K562 (cell line): Measurements from ENCODE around the gene MPC2. TPM values are rescaled to one million over a fixed set of nuclear protein-coding genes. Genes with fewer than 3 reads are reported as not detected.
A peak's percentile ranks its signal among the peaks of the same experiment; 100 is the strongest.

Experiments used
- BACH1 ChIP-seq: fragments of 200-800 bp; sonication (Bioruptor generic); IDR thresholded peaks from 2 replicates; pipeline ENCODE4 v1.6.1; 2016; ENCODE audit warnings: missing genetic modification characterization, missing compliant biosample characterization
- DMBX1 ChIP-seq: fragments of 250-450 bp; sonication (Bioruptor Pico); IDR thresholded peaks from 2 replicates; pipeline ENCODE4 v1.8.0; 2022; ENCODE audit warnings: inconsistent platforms, mild to moderate bottlenecking, moderate library complexity, borderline replicate concordance
- ETS1 ChIP-seq: conservative IDR thresholded peaks from 2 replicates; pipeline ENCODE4 v1.6.1; 2011; ENCODE audit warnings: low read depth, mild to moderate bottlenecking, low read length; ENCODE audit not compliant: control insufficient read depth
- KAT7 ChIP-seq: sonication (generic); formaldehyde crosslinking; IDR thresholded peaks from 2 replicates; pipeline ENCODE4 v1.8.0; 2022; ENCODE audit warnings: missing genetic modification reagents, mild to moderate bottlenecking, borderline replicate concordance
- POLR2G ChIP-seq: fragments of 200-400 bp; formaldehyde crosslinking; IDR thresholded peaks from 2 replicates; pipeline ENCODE4 v1.6.1; 2017; ENCODE audit warnings: low read depth, mild to moderate bottlenecking, antibody characterized with exemption, low read length, moderate library complexity
- PTBP1 ChIP-seq: fragments of 200-400 bp; formaldehyde crosslinking; IDR thresholded peaks from 2 replicates; pipeline ENCODE4 v1.6.1; 2017; ENCODE audit warnings: low read depth, low read length
- RNF219 ChIP-seq: fragments of 250-450 bp; sonication (Bioruptor Pico); IDR thresholded peaks from 2 replicates; pipeline ENCODE4 v1.5.0; 2022; ENCODE audit warnings: mild to moderate bottlenecking
- SMC3 ChIP-seq: conservative IDR thresholded peaks from 2 replicates; pipeline ENCODE4 v1.6.1; 2011; ENCODE audit warnings: low read depth, low read length, improper control_type of control experiment; ENCODE audit not compliant: insufficient read depth
- SRSF7 ChIP-seq: fragments of 200-400 bp; formaldehyde crosslinking; optimal IDR thresholded peaks from 2 replicates; pipeline ENCODE3; 2017; ENCODE audit warnings: mild to moderate bottlenecking, low read depth, low read length
- TCF7L2 ChIP-seq: fragments of 150-350 bp; IDR thresholded peaks from 2 replicates; pipeline ENCODE4 v1.6.1; 2016; ENCODE audit warnings: low read depth, mild to moderate bottlenecking, low read length, moderate library complexity
- UBTF ChIP-seq, 2 experiments: IDR thresholded peaks; 2 replicates each; pipeline ENCODE4 v1.6.1; 2012; ENCODE audit warnings: improper control_type of control experiment in 2 of 2, low read depth in 2 of 2, low read length in 2 of 2, borderline replicate concordance in 1 of 2
- WHSC1 ChIP-seq: IDR thresholded peaks from one replicate; pipeline ENCODE4 v1.6.1; 2012; ENCODE audit warnings: low read length, control low read depth, inconsistent platforms
- ZNF311 ChIP-seq: fragments of 250-450 bp; sonication (Bioruptor Pico); IDR thresholded peaks from 2 replicates; pipeline ENCODE4 v1.4.0; 2020; ENCODE audit warnings: mild to moderate bottlenecking, moderate library complexity
- polyA plus RNA-seq, 8 experiments: library from polyadenylated mRNA; depleted of rRNA in 4 of 8; stranded (reverse) in 5 of 8; unstranded in 3 of 8; fragments of >200 nt; fragmentation: Nextera tagmentation in 2 of 8; fragmentation: Illumina TruSeq in 1 of 8; extraction: Ambion mirVana in 2 of 8; extraction: Trizol in 1 of 8; gene quantifications; 2 replicates each; pipeline versions ENCODE4 v1.2.1 to v1.2.3, GENCODE V29; 2011 to 2014; ENCODE audit warnings: inconsistent platforms in 1 of 8, missing spikeins in 1 of 8
- total RNA-seq, 7 experiments: library from RNA; depleted of rRNA in 6 of 7; stranded (reverse); fragments of >200 nt in 6 of 7; fragmentation: Illumina TruSeq in 2 of 7; extraction: Trizol in 2 of 7; gene quantifications; 2 replicates each; pipeline versions ENCODE4 v1.2.1 to v1.2.3, GENCODE V29; 2011 to 2021; ENCODE audit warnings: low replicate concordance in 1 of 7
- TF ChIP-seq, protein P1 (sequence below): IDR thresholded peaks from 2 replicates; pipeline ENCODE4 v1.6.1; 2016; ENCODE audit warnings: missing genetic modification characterization, missing compliant biosample characterization
- TF ChIP-seq, protein P2 (sequence below): fragments of 250-450 bp; sonication (Bioruptor Pico); IDR thresholded peaks from 2 replicates; pipeline ENCODE4 v1.5.0; 2021; ENCODE audit warnings: mild to moderate bottlenecking, moderate library complexity

The MPC2 gene
- total and polyA plus RNA-seq, 9 of the 15 experiments (the other 6 are each of a cell fraction or from before 2014, with no cell fraction given) = 70.7 to 179 (median 144) TPM

GRCh38 chr1:167935216-167936067 lies 1.4 kb downstream of the MPC2 start (continued):
- 0 out of 4 replicates have a peak, but pooled peaks of 1 of the 2 experiments have one; percentile 59 for TF ChIP-seq UBTF (IDR thresholded peaks at IDR 0.05; ENCODE audit: borderline replicate concordance in 1 of 2, low read depth in 2 of 2, low read length in 2 of 2)
- TF ChIP-seq SMC3 = no peak
- TF ChIP-seq KAT7 (CRISPR knock-in tag) = no peak; the same call in 1 of the 2 replicates
- TF ChIP-seq TCF7L2 = no peak
- no peak for TF ChIP-seq PTBP1
- TF ChIP-seq RNF219 = no peak
- no peak for TF ChIP-seq ZNF311 (CRISPR knock-in tag)
- peak; percentile 52 for TF ChIP-seq ETS1
- peak; percentile 84 for TF ChIP-seq POLR2G
- no peak for TF ChIP-seq SRSF7
- TF ChIP-seq WHSC1 = no peak
- TF ChIP-seq, protein P1, sequence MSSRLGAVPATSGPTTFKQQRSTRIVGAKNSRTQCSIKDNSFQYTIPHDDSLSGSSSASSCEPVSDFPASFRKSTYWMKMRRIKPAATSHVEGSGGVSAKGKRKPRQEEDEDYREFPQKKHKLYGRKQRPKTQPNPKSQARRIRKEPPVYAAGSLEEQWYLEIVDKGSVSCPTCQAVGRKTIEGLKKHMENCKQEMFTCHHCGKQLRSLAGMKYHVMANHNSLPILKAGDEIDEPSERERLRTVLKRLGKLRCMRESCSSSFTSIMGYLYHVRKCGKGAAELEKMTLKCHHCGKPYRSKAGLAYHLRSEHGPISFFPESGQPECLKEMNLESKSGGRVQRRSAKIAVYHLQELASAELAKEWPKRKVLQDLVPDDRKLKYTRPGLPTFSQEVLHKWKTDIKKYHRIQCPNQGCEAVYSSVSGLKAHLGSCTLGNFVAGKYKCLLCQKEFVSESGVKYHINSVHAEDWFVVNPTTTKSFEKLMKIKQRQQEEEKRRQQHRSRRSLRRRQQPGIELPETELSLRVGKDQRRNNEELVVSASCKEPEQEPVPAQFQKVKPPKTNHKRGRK (tag) = no peak
- TF ChIP-seq DMBX1 = peak; percentile 55; the same call in 1 of the 2 replicates
- TF ChIP-seq, protein P2, sequence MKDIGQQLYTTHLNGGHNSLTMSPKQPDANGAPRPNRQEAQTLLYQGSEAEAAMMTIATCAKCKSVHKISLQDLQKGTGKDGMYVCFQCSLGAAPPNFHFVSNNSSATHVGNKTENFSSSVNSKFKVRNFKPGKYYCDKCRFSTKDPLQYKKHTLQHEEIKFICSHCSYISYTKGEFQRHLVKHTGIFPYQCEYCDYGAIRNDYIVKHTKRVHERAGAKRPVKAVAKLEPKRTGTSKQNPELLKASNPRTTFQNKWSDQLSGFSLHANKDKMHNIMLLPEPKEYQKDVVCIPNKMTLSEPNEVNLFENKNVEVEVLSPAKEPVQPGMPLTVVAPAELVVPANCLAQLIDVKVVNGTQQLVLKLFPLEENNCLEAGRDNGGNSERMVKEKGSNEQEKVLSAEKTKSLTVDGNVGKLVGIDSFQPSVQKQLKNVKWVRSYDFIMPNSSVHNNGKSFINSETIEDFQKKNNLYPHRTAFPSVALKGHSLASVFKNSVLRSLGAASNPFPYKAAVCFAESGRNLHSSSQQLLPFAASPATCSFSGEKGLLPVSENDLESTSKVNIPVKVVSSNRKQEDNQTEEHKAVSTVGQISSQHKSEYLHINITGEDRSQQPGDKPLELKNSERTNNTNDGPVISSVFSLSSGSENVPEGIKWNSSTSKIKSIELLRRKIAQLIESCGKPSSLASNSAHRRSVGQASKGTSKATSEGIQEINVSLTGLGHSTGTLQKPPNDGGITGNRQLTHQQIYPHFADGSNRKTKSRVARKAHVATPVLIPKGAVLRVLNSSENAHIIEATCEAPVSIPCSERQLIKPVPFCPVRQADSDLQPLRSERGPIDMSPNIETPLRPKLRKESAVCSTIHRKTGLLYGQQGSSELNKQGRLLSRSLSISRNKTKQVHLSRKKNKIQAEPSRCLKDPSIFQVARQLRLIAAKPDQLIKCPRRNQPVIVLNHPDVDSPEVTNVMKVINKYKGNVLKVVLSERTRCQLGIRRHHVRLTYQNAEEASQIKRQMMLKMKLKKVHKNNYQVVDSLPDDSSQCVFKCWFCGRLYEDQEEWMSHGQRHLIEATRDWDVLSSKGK (CRISPR knock-in tag) = no peak
- TF ChIP-seq BACH1 (tag) = no peak
